HEK293 (cell line): Measurements from ENCODE around the gene RUNX1.

ENCODE experiments used
- CTCF ChIA-PET: fragments of 350-600 bp; formaldehyde crosslinking; extraction: SDS; loops from one replicate; lab custom pipeline; 2021; ENCODE audit warnings: antibody characterized with exemption; lab: Yijun Ruan, JAX
- POLR2A ChIA-PET: fragments of 300-600 bp; formaldehyde crosslinking; extraction: SDS; loops from one replicate; lab custom pipeline; 2020; ENCODE audit warnings: antibody characterized with exemption, inconsistent platforms; lab: Yijun Ruan, JAX
- H3K27ac ChIP-seq: fragments of 200-500 bp; sonication (Bioruptor generic); 2 replicates; pipeline ENCODE4 v1.5.1; 2014; ENCODE audit warnings: low read depth, low read length, control low read depth, inconsistent platforms; ENCODE audit errors: extremely low read depth
- H3K36me3 ChIP-seq, 2 experiments: fragments of 200-500 bp in 1 of 2; sonication (Bioruptor generic) in 1 of 2; 1 replicate in 1 of 2; 2 replicates in 1 of 2; pipeline ENCODE4 v1.5.1; 2014 to 2017; ENCODE audit warnings: inconsistent platforms in 2 of 2, low read length in 2 of 2; ENCODE audit not compliant: control insufficient read depth in 2 of 2, insufficient read depth in 1 of 2
- H3K4me1 ChIP-seq: fragments of 200-500 bp; sonication (Bioruptor generic); 2 replicates; pipeline ENCODE4 v1.5.1; 2014; ENCODE audit warnings: mild to moderate bottlenecking, low read length, inconsistent platforms; ENCODE audit not compliant: control insufficient read depth, insufficient read depth
- H3K4me3 ChIP-seq: 2 replicates; pipeline ENCODE4 v1.5.1; 2011; ENCODE audit warnings: low read depth, mild to moderate bottlenecking, control low read depth, low read length, moderate library complexity
- H3K9me3 ChIP-seq: fragments of 200-500 bp; sonication (Bioruptor generic); 2 replicates; pipeline ENCODE4 v1.5.1; 2014; ENCODE audit warnings: low read depth, low read length, inconsistent platforms; ENCODE audit not compliant: control insufficient read depth, insufficient read depth
- HOXD13 ChIP-seq: sonication (generic); formaldehyde crosslinking; IDR thresholded peaks from 2 replicates; pipeline ENCODE4 v1.8.0; 2022; ENCODE audit warnings: missing genetic modification reagents, borderline replicate concordance
- KLF16 ChIP-seq: fragments of 450-650 bp; formaldehyde crosslinking; IDR thresholded peaks from 2 replicates; pipeline ENCODE4 v1.5.1; 2017; ENCODE audit warnings: missing biosample characterization, missing genetic modification characterization
- PRDM4 ChIP-seq: fragments of 450-650 bp; formaldehyde crosslinking; IDR thresholded peaks from 2 replicates; pipeline ENCODE4 v1.5.1; 2017; ENCODE audit warnings: missing biosample characterization, missing genetic modification characterization
- ZBTB26 ChIP-seq: fragments of 450-650 bp; formaldehyde crosslinking; optimal IDR thresholded peaks from 2 replicates; pipeline ENCODE3; 2016; ENCODE audit warnings: missing biosample characterization, mild to moderate bottlenecking, missing genetic modification characterization
- ZEB2 ChIP-seq: fragments of 450-650 bp; formaldehyde crosslinking; IDR thresholded peaks from 2 replicates; pipeline ENCODE4 v1.5.1; 2016; ENCODE audit warnings: missing biosample characterization, missing genetic modification characterization
- ZFP69B ChIP-seq: fragments of 450-650 bp; formaldehyde crosslinking; IDR thresholded peaks from 2 replicates; pipeline ENCODE4 v1.5.1; 2016; ENCODE audit warnings: missing biosample characterization, missing genetic modification characterization
- ZNF132 ChIP-seq: fragments of 450-650 bp; formaldehyde crosslinking; IDR thresholded peaks from 2 replicates; pipeline ENCODE4 v1.5.1; 2017; ENCODE audit warnings: missing biosample characterization, missing genetic modification characterization, borderline replicate concordance
- ZNF138 ChIP-seq: fragments of 450-650 bp; formaldehyde crosslinking; IDR thresholded peaks from 2 replicates; pipeline ENCODE4 v1.5.1; 2016; ENCODE audit warnings: missing biosample characterization, missing genetic modification characterization, borderline replicate concordance
- ZNF223 ChIP-seq: fragments of 450-650 bp; formaldehyde crosslinking; IDR thresholded peaks from 2 replicates; pipeline ENCODE4 v1.5.1; 2016; ENCODE audit warnings: missing biosample characterization, missing genetic modification characterization
- ZNF311 ChIP-seq: fragments of 450-650 bp; formaldehyde crosslinking; IDR thresholded peaks from 2 replicates; pipeline ENCODE4 v1.5.1; 2017; ENCODE audit warnings: missing biosample characterization, missing genetic modification characterization, borderline replicate concordance
- ZNF324 ChIP-seq: fragments of 450-650 bp; formaldehyde crosslinking; IDR thresholded peaks from 2 replicates; pipeline ENCODE4 v1.5.1; 2016; ENCODE audit warnings: missing biosample characterization, missing genetic modification characterization
- ZNF335 ChIP-seq: fragments of 450-650 bp; formaldehyde crosslinking; conservative IDR thresholded peaks from 2 replicates; pipeline ENCODE4 v1.5.1; 2016; ENCODE audit warnings: missing biosample characterization, missing genetic modification characterization
- ZNF501 ChIP-seq: fragments of 450-650 bp; formaldehyde crosslinking; IDR thresholded peaks from 2 replicates; pipeline ENCODE4 v1.5.1; 2016; ENCODE audit warnings: missing biosample characterization, missing genetic modification characterization
- ZNF629 ChIP-seq: fragments of 450-650 bp; formaldehyde crosslinking; IDR thresholded peaks from 2 replicates; pipeline ENCODE4 v1.5.1; 2017; ENCODE audit warnings: missing biosample characterization, missing genetic modification characterization
- ZNF777 ChIP-seq: fragments of 450-650 bp; formaldehyde crosslinking; IDR thresholded peaks from 2 replicates; pipeline ENCODE4 v1.5.1; 2017; ENCODE audit warnings: missing biosample characterization, missing genetic modification characterization, borderline replicate concordance
- ZNF785 ChIP-seq: fragments of 450-650 bp; formaldehyde crosslinking; IDR thresholded peaks from 2 replicates; pipeline ENCODE4 v1.5.1; 2016; ENCODE audit warnings: missing biosample characterization, missing genetic modification characterization
- ZNF837 ChIP-seq: fragments of 450-650 bp; formaldehyde crosslinking; IDR thresholded peaks from 2 replicates; pipeline ENCODE4 v1.5.1; 2016; ENCODE audit warnings: missing biosample characterization, missing genetic modification characterization
- ZXDB ChIP-seq: fragments of 450-650 bp; formaldehyde crosslinking; IDR thresholded peaks from 2 replicates; pipeline ENCODE4 v1.5.1; 2016; ENCODE audit warnings: missing biosample characterization, missing genetic modification characterization
- TF ChIP-seq, protein P1 (sequence below): fragments of 450-650 bp; IDR thresholded peaks from 2 replicates; pipeline ENCODE4 v1.5.1; 2018; ENCODE audit warnings: missing biosample characterization, missing genetic modification characterization
- TF ChIP-seq, protein P2 (sequence below): fragments of 450-650 bp; formaldehyde crosslinking; IDR thresholded peaks from 2 replicates; pipeline ENCODE4 v1.5.1; 2016; ENCODE audit warnings: missing biosample characterization, missing genetic modification characterization
- TF ChIP-seq, protein P3 (sequence below): fragments of 450-650 bp; formaldehyde crosslinking; IDR thresholded peaks from 2 replicates; pipeline ENCODE4 v1.5.1; 2016; ENCODE audit warnings: missing biosample characterization, missing genetic modification characterization, borderline replicate concordance

RUNX1 gene

DNA sequence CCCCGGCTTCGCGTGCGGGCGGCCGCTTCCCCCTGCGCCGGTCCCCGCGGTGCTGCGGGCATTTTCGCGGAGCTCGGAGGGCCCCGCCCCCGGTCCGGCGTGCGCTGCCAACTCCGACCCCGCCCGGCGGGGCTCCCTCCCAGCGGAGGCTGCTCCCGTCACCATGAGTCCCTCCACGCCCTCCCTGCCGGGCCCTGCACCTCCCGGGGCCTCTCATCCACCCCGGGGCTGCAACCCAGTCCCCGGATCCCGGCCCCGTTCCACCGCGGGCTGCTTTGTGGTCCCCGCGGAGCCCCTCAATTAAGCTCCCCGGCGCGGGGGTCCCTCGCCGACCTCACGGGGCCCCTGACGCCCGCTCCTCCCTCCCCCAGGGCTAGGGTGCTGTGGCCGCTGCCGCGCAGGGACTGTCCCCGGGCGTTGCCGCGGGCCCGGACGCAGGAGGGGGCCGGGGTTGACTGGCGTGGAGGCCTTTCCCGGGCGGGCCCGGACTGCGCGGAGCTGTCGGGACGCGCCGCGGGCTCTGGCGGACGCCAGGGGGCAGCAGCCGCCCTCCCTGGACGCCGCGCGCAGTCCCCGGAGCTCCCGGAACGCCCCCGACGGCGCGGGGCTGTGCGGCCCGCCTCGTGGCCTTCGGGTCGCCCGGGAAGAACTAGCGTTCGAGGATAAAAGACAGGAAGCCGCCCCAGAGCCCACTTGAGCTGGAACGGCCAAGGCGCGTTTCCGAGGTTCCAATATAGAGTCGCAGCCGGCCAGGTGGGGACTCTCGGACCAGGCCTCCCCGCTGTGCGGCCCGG is 159.2 kb downstream of the RUNX1 start (continued):
- TF ChIP-seq ZNF501 (tag by site-specific recombination): no peak

GRCh38 chr21:34889320-34889675 is 159.8 kb downstream of the RUNX1 start:
- Histone ChIP-seq H3K4me3 (peak overlapping the region; percentile 76), H3K36me3 (no peaks in the 10 kb centered on the region), H3K27ac (peak overlapping the region; percentile 95), H3K4me1 (peaks cover 8% of the 10 kb centered on the region; the same call in 1 of the 2 replicates), H3K9me3 (no peaks in the 10 kb centered on the region)
- CTCF ChIA-PET: interaction anchor here (0.5 to 2.6 kb wide), 20 partner anchors 9 to 1202 kb away, joined by 3 to 14 read pairs (median 5); no protein-coding TSS in a partner anchor
- POLR2A ChIA-PET: interaction anchor here (0.6 to 4.1 kb wide), 14 partner anchors 24 to 1903 kb away, joined by 3 to 45 read pairs (median 5); no protein-coding TSS in a partner anchor
- TF ChIP-seq HOXD13 (CRISPR knock-in tag) (no peak), ZNF223 (tag by site-specific recombination) (0 out of 2 replicates have a peak, but pooled peaks have one; percentile 55), PRDM4 (tag by site-specific recombination) (0 out of 2 replicates have a peak, but pooled peaks have one; percentile 27), ZFP69B (tag by site-specific recombination) (0 out of 2 replicates have a peak, but pooled peaks have one; percentile 13), ZNF777 (peak; percentile 46; the same call in 1 of the 2 replicates), ZNF335 (tag by site-specific recombination) (peak; percentile 87), ZNF311 (tag by site-specific recombination) (no peak), ZNF324 (tag by site-specific recombination) (0 out of 2 replicates have a peak, but pooled peaks have one; percentile 41), ZEB2 (peak; percentile 41; the same call in 1 of the 2 replicates), ZNF132 (tag by site-specific recombination) (no peak), KLF16 (tag by site-specific recombination) (0 out of 2 replicates have a peak, but pooled peaks have one; percentile 15), ZNF837 (0 out of 2 replicates have a peak, but pooled peaks have one; percentile 78), ZNF629 (0 out of 2 replicates have a peak, but pooled peaks have one; percentile 5), ZNF138 (tag by site-specific recombination) (no peak), ZXDB (tag by site-specific recombination) (0 out of 2 replicates have a peak, but pooled peaks have one; percentile 1), ZBTB26 (tag by site-specific recombination) (peak; percentile 81), ZNF785 (0 out of 2 replicates have a peak, but pooled peaks have one; percentile 47)
- TF ChIP-seq, protein P1, sequence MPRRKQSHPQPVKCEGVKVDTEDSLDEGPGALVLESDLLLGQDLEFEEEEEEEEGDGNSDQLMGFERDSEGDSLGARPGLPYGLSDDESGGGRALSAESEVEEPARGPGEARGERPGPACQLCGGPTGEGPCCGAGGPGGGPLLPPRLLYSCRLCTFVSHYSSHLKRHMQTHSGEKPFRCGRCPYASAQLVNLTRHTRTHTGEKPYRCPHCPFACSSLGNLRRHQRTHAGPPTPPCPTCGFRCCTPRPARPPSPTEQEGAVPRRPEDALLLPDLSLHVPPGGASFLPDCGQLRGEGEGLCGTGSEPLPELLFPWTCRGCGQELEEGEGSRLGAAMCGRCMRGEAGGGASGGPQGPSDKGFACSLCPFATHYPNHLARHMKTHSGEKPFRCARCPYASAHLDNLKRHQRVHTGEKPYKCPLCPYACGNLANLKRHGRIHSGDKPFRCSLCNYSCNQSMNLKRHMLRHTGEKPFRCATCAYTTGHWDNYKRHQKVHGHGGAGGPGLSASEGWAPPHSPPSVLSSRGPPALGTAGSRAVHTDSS: no peak
- TF ChIP-seq, protein P2, sequence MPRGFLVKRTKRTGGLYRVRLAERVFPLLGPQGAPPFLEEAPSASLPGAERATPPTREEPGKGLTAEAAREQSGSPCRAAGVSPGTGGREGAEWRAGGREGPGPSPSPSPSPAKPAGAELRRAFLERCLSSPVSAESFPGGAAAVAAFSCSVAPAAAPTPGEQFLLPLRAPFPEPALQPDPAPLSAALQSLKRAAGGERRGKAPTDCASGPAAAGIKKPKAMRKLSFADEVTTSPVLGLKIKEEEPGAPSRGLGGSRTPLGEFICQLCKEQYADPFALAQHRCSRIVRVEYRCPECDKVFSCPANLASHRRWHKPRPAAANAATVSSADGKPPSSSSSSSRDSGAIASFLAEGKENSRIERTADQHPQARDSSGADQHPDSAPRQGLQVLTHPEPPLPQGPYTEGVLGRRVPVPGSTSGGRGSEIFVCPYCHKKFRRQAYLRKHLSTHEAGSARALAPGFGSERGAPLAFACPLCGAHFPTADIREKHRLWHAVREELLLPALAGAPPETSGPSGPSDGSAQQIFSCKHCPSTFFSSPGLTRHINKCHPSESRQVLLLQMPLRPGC: 0 out of 2 replicates have a peak, but pooled peaks have one; percentile 33
- TF ChIP-seq, protein P3, sequence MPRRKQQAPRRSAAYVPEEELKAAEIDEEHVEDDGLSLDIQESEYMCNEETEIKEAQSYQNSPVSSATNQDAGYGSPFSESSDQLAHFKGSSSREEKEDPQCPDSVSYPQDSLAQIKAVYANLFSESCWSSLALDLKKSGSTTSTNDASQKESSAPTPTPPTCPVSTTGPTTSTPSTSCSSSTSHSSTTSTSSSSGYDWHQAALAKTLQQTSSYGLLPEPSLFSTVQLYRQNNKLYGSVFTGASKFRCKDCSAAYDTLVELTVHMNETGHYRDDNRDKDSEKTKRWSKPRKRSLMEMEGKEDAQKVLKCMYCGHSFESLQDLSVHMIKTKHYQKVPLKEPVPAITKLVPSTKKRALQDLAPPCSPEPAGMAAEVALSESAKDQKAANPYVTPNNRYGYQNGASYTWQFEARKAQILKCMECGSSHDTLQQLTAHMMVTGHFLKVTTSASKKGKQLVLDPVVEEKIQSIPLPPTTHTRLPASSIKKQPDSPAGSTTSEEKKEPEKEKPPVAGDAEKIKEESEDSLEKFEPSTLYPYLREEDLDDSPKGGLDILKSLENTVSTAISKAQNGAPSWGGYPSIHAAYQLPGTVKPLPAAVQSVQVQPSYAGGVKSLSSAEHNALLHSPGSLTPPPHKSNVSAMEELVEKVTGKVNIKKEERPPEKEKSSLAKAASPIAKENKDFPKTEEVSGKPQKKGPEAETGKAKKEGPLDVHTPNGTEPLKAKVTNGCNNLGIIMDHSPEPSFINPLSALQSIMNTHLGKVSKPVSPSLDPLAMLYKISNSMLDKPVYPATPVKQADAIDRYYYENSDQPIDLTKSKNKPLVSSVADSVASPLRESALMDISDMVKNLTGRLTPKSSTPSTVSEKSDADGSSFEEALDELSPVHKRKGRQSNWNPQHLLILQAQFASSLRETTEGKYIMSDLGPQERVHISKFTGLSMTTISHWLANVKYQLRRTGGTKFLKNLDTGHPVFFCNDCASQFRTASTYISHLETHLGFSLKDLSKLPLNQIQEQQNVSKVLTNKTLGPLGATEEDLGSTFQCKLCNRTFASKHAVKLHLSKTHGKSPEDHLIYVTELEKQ: peak; percentile 14; the same call in 1 of the 2 replicates
